Cardiac fibroblast (primary cell): ENCODE measurements around the gene SUPT20H.

ENCODE experiments used
- DNase-seq, 2 donors: peaks; one replicate each; pipeline versions ENCODE4 v3.0.0 to v3.0.0-alpha.2; 2010; ENCODE audit warnings: low read depth in 2 of 2
- H3K4me3 ChIP-seq, 2 donors: replicated peaks in 1 of 2; 1 replicate in 1 of 2; 2 replicates in 1 of 2; pipeline ENCODE4 v1.5.1; 2011; ENCODE audit warnings: low read depth in 2 of 2, low read length in 2 of 2, mild to moderate bottlenecking in 2 of 2, moderate library complexity in 1 of 2
- CTCF ChIP-seq: IDR thresholded peaks from one replicate; pipeline ENCODE4 v1.5.1; 2011; ENCODE audit warnings: low read depth, mild to moderate bottlenecking, low read length, inconsistent platforms

SUPT20H gene

GRCh38 chr13:37058910-37059847 is at the start of gene SUPT20H:
SUPT20H (minus strand) TSS chr13:37059688; CDS start chr13:37051490, 8,198 bp downstream.
- peak within 1 kb of the TSS; percentile 75 to 88 for H3K4me3 ChIP-seq
- peak; percentile 91 to 95 for DNase-seq
- no peak for TF ChIP-seq CTCF

GRCh38 chr13:37109051-37109678 is 49.7 kb upstream of the SUPT20H start:
- peak; percentile 73 to 85 for DNase-seq
- TF ChIP-seq CTCF = peak; percentile 65
- H3K4me3 ChIP-seq = no peak overlapping the region

DNA sequence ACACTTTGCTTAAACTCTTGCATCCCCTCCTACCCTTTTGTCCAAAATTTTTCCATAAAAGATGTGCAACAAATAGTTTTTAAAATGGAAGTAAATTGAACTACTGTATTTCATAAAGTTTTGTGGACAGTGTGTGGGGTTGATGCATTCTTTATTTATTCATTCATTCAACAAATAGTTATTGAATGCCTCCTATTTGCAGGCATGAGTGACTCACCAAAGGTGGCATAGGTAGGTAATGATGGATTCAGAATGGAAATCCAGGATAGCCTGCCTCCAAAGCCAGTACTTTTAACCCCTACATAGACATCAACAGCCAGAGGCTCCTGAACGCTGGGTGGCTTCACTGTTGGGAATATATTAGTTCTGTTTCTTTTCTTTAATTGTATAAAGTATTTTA is 48.4 kb upstream of the SUPT20H start:
- TF ChIP-seq CTCF = no peak
- DNase-seq = no peak
- H3K4me3 ChIP-seq = no peak overlapping the region

DNA sequence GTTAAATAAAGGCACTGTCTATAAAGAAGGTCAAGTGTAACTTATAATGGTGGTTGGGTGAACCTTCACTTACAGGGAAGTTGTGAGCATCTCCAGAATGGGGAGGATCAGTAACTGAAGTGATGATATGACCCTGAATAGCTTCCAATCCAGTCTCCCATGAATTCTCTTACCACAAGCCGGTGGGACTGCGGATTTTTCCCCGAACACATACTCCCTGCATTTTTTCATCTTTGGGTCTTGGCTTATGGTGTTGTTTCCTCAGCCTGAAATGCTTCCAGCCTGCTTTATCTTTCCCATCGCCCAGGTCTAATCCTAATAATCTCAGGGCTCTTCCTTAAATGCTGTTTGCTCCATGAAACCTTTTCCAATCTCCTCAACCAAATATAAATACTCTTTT is 48.0 kb upstream of the SUPT20H start:
- DNase-seq = peak in 1 of 2 donors; percentile 18
- no peak for TF ChIP-seq CTCF
- no peak overlapping the region for H3K4me3 ChIP-seq

- DNase-seq = no peak
- H3K4me3 ChIP-seq = no peak overlapping the region
- TF ChIP-seq CTCF = no peak
These were observed 47.2 kb upstream of the SUPT20H start for GRCh38 chr13:37106642-37107041.

GRCh38 chr13:37105251-37105714 is 45.8 kb upstream of the SUPT20H start, which contains the start of gene CSNK1A1L:
CSNK1A1L (minus strand) TSS chr13:37105664; CDS start chr13:37105256, 408 bp downstream.
- no peak for DNase-seq
- no peak within 1 kb of the TSS for H3K4me3 ChIP-seq
- TF ChIP-seq CTCF = no peak
